Stimulated activated CD8-positive, alpha-beta memory T cell treated with anti-CD3 and anti-CD28 coated beads, Interleukin-2, amount 100 ng/mL, for 1 hour (primary cell): ENCODE measurements around the gene PEX1.
"Not testable (repeated sequence)": the region's sequence is repeated elsewhere in the genome, so short reads cannot be mapped to it uniquely, and the experiment has no call there.

Experiments used
- DNase-seq, 2 donors: peaks; one replicate each; pipeline ENCODE4 v3.0.0-alpha.2; 2020; ENCODE audit warnings: low read depth in 2 of 2

The PEX1 gene

DNA sequence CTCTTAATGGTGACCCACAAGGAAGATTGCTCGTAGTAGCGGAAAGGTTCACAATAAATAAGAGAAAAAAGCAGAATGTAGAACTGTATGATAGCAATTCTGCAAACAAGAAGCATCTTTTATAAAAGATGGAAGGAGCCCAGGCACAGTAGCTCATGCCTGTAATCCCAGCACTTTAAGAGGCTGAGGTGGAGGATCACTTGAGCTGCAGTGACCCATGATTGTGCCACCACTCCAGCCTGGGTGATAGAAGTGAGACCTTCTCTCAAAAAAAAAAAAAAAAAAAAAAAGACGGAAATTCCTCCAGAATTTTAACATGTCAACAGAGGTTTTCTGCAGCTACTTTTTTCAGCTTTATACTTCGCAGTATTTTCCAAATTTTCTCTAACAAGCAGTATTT lies 67.8 kb downstream of the PEX1 start:
- no peak for DNase-seq

- no peak for DNase-seq
Measured at GRCh38 chr7:92460109-92460508, 68.2 kb downstream of the PEX1 start.

DNA sequence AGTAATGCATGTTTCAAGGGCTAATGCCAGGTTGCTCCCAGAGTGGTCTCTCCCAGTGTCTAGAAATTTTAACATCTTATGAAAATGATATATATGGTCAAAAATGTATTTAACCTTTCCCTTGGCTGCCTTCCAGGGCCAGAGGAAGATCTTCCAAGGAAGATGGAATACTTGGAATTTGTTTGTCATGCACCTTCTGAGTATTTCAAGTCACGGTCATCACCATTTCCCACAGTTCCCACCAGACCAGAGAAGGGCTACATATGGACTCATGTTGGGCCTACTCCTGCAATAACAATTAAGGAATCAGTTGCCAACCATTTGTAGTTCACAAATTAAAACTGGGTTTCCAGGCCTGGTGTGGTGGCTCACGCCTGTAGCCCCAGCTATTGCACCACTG lies 72.1 kb downstream of the PEX1 start:
- no peak for DNase-seq

DNA sequence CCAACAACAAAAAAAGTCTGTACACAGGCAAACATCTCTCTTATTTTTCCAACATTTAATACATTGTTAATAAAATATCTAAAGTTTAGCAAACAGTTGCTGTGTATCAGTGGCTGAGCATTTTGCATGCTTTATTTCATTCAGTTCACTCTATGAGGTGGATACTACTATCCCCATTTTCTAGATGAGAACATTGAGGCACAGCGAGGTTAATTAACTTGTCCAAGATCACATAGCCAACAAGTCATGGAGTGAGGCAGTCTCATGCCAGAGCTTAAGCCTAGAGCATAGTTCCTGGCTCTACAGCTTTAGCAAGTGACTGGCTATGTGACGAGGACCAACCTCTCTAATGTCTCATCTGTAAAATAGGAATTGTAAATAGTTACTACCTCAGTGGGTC lies 76.7 kb downstream of the PEX1 start:
- DNase-seq, result no peak

- peak; percentile 8 to 34 for DNase-seq
Measured at GRCh38 chr7:92448205-92448747, 80.0 kb downstream of the PEX1 start.

GRCh38 chr7:92447345-92448204 lies 80.7 kb downstream of the PEX1 start, which contains the start of gene GATAD1:
Gene GATAD1, plus strand, starts transcription at chr7:92447482. Its CDS starts 248 bp downstream, at chr7:92447730.
- DNase-seq, result peak; percentile 45 to 62

- no peak for DNase-seq
Measured at GRCh38 chr7:92446869-92447344, 81.4 kb downstream of the PEX1 start.

GRCh38 chr7:92442720-92443119 lies 85.6 kb downstream of the PEX1 start:
- DNase-seq, result not testable (repeated sequence)

GRCh38 chr7:92437956-92438491 lies 90.3 kb downstream of the PEX1 start:
- DNase-seq, result no peak
